HG03175 (cell line): Measurements from ENCODE around the gene LY9.
"Not testable (repeated sequence)": the region's sequence is repeated elsewhere in the genome, so short reads cannot be mapped to it uniquely, and the experiment has no call there.

ENCODE experiments used
- ATAC-seq: cut with Tn5 transposase; IDR thresholded peaks from one replicate; pipeline ENCODE4 v1.9.1; 2021; ENCODE audit warnings: mild to moderate bottlenecking, moderate library complexity; ENCODE audit not compliant: unreplicated experiment

LY9 gene

DNA sequence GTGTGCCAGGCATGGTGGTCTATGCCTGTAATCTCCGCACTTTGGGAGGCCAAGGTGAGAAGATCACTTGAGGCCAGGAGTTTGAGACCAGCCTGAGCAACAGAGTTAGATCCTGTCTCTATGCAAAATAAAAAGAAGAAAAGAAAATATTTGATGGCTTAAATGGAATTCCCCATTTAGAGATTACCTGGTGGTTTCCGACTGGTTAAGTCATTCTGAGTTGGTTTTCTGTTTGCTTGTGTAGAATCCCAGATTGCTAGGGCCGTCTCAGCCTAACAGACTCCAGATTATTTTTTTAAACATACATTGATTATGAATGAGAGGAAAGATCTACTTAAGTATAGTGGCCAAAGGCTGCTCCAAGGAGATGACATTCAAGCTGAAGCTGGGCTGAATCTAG lies 22.9 kb upstream of the LY9 start:
- no peak for ATAC-seq

DNA sequence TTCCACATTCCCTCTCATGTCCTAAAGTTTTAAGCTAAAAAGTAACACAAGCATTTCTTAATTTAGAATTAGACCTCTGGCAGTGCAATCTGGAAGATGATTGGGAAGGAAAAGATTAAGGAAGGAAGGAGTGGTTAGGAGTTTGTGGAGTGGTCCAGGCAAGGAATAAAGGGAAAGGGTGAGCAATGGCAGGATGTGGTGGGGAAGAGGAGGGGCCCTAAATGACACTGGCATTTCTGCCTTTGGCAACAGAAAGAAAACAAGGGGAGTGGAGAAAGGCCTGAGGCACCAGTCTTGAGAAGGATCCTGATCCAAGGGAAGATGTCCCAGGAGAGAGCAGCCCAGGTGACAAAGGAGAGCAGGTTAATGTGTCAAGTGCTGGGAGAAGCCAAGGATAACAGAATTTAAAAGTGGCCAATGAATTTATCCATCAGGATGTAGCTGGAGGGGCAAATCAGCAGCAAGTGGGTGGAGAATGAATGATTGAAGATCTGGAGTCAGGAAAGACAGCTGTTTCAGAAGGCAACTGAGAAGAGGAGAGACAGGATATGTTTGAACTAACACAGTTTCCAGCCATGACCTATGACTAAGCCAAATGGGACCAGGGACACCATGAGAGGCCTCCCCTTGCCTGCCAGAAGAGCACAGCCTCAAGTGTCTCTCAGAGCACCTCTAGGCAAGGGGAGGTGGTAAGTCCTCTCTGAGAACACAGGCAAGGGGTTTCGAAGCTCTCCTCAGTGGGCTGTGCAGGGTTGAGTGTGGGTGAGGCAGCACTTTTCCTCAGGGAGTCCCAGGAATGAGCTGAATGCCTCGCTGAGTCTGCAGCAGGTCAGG lies 20.9 kb upstream of the LY9 start:
- no peak for ATAC-seq

DNA sequence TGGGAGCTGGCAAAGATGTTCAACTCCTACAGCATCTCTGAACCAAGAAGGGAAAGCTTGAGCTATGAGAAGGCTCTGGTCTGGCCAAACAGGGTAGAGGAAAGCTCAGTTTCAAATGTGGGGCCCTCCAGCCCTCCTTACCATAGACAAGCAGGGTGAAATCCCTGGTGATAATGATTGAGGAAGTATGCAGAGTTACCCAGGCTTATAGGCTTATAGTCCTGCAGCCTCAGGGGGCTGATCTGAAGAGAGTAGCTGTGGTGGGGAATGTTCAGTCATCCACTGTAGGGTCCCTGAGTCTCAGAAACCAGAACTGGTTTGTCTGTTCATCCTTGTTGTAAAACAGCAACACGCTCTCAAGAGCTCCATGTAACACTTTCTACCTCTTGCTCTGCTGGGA lies 19.8 kb upstream of the LY9 start:
- ATAC-seq: no peak

DNA sequence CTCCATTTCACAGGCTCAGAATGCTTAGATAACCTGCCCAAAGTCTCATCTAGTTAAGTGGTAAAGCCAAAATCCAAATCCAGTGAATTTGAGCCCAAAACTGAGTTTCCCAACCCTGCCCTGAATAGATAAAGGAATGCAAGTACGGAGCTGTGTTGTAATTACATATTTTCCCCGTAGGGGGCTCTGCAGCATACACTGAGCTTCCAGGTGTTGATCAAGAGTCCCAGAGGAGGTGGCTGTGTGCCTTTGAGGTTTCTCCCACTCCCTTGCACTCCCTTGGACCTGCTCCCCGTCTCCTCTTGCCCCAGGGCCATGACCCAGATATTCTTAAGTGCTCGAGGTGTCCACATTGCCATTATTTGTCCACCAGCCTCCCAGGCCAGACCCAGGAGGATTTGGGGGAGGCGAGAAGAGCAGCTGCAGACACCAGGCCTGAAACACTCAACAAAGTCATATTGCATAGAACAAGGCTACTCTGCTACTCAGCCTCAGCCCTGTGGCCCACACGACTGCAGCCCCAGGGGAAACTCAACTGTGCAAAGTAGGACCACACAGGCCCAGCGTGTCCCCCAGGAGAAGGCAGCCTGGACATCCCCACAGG lies 18.4 kb upstream of the LY9 start:
- ATAC-seq: no peak

DNA sequence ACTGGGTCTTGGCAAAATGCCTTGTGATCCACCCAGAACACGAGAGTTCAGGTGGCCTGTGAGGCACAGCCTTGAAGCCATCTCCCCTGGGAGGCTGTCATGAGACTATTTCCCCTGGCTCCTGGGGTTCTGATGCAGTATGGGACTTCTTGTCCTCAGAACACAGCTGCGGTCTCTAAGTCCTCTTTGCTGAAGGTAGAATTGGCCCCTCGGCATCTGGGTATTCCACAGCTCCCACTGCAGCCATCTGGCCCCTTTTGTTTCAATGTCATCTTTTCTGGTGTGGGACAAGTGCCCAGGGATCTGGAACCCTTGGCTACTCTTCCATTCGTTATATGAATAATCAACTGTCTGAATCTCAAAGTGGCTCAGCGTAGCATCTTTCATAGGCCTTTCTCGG lies 17.0 kb upstream of the LY9 start:
- no peak for ATAC-seq

DNA sequence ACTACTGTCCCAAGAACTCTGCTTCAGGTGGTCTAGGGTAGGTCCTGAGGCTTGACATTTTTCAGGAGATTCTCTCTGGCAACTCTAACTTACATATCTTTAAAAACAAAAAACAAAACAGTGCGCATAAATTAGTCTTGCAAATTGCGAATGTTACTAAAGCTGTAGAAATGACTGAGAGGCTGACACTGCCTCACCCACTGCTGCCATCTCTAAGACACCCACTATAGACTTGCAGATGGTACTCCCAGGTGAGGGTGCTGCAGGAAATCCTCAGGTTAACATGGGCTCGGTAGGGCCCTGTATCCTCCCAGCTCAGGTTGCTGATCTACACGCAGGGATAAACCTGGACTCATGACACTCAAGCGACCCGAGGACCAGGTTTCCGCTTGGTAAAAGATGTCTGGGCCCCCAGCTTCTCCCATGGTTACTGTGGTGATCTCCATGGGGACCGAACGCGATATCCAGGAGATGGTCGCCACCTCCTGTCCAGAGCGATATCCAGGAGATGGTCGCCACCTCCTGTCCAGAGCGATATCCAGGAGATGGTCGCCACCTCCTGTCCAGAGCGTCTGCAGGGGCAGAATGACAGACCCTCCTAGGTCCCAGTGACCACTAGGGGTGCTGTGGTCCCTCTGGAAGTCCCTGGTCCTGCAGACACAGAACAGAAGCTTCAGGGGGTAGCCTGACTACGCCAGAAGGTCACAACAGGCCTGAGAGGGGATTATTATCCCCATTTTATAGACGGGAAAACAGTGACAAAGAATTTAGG lies 16.2 kb upstream of the LY9 start:
- no peak for ATAC-seq

DNA sequence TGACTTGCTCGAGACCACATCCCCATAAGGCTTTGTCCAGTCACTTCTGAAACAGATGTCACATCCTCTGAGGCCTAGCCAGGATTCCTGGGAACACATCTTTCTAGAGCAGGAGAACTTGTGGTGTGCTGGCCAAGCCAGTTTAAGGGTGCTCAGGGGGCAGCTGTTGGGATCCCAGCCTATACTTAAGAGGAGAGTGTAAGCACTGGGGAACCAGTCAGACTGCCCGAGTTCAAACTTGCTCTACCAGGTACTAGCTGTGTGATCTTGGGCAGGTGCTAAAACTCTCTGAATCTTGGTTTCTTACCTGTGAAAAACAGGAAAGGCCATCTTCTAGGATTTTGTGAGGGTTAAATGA lies 15.6 kb upstream of the LY9 start:
- no peak for ATAC-seq

DNA sequence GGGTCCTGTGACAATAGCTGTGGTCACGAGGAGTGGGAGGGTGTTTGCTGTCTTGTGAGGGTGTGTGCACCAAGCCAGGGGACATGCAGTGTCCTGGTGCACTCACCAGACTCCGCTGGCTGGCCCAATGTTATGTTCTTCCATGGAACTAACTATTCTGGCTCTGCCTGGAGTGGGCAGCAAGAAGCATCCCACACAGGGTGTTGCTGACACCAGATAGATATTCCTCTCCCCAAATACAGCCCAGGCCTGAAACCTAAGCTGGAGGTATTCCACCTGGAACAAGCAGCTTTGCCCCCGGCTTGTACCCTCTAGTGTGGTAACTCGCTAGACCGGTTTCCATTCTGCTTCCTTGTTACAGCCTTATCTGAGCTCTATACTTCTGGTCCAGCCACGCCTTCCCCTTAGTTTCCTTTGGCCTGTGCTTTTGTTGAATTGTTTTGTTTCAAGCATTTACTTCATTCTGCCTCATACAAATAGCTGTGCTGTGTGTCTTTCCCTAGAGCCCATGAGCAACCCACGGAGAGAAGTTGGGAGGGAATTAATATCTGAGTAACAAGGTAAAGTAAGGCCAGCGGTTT lies 14.7 kb upstream of the LY9 start:
- no peak for ATAC-seq

DNA sequence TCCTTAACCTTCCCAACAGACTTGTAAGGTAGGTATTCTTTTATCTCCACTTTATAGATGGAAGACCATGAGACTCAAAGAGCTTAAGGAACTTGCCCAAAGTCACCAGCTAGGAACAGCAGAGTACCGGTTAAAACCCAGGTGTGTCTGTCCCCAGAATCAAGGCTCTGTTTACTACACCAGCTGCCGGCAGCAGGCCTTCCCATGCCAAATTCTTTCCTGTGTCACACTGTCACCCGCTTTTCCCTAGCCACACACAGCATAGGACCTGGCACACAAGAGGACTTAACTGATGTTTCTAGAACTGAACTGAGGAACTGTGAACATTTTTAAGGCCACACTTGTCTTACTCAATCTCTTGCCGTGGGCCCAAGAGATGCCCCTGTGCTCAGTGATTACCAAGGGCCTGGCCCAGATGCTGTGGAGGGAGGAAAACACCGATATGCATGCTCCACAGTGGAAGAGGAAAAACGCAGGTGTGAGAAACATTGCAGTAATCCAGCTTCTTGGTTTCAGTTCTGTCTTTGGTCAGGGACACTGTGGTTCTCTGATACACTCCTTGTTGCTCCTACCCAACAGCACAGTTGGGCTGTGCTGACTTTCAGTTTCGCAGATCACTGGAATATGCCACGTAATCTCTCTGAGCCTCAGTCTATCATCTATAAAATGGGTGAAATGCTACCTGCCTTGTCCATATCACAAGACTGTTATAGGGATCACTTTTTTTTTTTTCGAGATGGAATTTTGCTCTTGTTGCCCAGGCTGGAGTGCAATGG lies 13.9 kb upstream of the LY9 start:
- ATAC-seq: peak; percentile 87

DNA sequence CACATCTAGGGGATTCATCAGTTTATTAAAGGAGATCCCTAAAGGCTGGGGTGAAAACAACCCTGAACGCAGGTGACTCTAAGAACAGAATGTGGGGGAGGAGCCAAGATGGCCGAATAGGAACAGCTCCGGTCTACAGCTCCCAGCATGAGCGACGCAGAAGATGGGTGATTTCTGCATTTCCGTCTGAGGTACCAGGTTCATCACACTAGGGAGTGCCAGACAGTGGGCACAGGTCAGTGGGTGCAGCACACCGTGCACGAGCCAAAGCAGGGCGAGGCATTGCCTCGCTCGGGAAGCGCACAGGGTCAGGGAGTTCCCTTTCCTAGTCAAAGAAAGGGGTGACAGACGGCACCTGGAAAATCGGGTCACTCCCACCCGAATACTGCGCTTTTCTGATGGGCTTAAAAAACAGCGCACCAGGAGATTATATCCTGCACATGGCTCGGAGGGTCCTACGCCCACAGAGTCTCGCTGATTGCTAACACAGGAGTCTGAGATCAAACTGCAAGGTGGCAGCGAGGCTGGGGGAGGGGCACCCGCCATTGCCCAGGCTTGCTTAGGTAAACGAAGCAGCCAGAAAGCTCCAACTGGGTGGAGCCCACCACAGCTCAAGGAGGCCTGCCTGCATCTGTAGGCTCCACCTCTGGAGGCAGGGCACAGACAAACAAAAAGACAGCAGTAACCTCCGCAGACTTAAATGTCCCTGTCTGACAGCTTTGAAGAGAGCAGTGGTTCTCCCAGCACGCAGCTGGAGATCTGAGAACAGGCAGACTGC lies 12.8 kb upstream of the LY9 start:
- ATAC-seq: not testable (repeated sequence)

DNA sequence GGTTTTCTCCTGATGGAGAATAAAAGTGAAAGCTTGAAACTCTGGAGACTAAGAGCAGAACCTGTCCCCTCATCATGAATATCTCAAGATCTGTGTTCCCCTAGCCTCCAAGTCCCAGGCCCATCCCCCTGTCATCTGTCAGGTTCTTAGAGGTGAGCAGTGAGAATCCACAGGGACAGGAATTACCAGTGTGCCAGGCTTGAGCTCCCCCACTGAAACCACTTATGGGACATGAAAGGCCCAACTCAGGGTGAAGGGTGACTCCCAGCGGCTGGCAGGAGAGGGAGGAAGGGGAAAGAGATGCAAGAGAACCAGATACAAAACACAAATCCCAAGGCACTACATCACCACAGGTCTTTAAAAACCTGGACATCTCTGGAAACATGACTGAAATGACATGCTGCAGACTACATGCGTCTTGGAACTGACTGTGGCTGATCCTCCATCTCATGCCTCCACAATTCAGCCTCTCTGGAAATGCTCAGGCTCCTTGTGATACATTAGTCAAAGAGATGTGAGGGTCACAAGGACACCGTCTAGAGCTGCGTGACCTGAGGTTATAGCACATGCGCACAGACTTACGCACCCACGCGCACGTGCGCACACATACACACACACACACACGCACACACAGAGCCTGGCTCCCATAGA lies 6.8 kb upstream of the LY9 start:
- ATAC-seq: peak; percentile 17

DNA sequence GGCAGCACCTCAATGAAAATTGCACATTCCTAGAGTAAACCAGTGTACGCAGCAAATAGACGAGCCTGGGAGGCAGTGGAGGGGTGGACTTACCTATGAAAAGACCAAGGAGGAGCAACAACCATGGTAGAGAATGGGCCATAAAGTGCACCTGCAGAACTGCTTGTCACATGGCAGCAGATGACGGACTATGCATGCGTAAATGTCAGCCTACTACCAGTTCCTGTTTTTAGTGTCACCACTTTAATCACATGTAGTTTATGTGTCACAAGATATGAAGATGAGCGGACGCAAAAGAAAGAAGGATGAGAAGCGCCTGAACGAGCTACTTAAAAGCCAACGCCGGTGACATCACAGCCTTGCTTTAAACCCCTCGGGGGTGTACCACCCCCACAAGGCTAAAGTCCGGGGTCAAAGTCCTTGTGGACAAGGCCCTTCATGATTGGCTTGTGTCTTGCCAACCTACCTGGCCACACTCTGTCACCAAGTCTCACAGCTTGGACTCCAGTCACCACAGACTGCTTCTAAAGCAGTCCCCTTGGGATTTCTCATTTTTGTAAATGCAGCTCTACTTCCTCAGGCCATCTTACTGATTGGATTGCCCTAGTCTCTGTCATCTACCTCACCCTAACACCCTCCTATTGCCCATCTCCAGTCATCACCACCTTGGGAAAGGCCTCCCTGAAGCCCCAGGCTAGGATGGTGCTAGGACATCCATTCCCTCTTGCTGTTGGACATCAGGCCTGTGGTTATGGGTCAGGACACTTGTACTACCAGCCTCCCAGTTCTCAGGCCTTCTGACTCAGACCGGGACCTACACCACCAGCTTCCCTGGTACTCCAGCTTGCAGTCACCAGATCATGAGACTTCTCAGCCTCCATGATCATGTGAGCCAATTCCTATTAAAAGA lies 6.0 kb upstream of the LY9 start:
- peak; percentile 89 for ATAC-seq

DNA sequence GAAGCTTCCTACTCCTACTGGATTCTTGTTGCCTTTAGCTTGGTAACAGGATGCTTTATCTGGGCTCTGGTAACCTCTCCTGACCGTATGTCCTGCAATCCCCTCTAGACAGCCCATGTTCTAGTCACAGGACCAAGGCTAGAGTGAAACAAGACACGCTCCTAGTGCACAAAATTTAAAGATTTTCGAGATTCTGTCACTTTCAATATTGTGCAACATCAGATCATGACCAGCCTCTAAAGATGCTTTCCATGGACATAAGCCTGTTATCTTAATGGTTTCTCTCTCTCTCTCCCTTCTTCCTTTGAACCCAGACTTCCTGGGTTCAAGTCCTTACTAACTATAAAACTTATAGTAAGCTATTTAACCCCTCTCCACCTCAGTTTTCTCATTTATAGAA lies 1.6 kb upstream of the LY9 start:
- ATAC-seq: no peak

DNA sequence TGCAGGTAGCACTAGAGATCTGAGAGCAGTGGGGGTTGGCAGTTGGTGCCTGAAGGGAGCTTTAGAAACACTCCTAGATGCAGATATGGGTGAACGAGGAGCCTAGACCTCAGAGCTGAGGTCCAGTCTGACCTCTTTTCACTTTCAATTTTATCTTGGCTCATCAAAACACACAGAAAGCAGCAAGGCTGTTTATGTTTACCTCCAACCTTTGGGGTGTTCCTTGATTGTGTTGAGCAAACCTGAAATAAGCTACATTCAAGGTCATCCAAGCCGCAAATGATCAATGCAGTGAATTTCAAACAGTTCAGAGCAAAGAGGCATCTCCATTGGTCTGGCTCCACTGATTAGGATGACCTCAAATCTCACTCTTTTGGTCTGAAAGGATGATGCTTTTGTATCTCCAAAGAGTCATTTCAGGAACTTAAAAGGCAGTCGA lies 1.3 kb downstream of the LY9 start:
- ATAC-seq: no peak

DNA sequence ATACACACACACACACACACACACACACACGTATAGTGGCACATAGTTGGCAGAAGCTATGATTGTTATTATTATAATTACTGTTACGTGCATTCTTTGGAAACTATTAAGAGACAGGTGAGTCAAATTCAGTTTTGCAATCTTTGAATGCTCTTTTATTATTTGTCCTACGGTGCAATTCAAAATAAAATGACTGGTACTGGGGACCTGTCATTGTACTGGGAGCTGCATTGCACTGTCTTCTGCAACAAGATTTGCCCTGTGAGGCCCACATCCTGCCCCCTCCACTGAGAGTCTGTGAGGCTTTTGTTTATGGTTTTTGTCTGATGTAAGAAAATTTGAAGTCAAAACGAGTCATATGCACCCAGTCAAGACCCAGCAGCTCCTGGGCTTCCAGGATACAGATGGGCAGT lies 1.9 kb downstream of the LY9 start:
- ATAC-seq: no peak

DNA sequence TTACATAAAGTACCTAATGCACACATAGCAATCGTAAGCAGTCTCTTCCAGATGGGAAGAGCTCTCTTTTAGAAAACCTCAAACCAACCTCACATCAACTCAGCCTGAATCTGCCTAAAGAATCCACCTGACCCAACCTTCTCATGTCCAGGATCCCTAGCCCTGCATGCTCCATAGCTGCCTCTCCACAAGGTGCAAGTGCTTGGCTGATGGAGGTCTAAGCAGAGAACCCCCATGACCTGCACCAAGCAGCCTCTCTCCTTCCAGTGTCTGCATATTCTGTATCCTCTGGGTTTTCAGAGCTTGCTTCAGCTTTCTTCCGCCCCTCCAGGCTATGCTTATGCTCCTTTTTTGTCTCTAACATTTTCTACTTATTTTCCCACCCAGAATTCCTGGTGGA lies 2.5 kb downstream of the LY9 start:
- no peak for ATAC-seq

DNA sequence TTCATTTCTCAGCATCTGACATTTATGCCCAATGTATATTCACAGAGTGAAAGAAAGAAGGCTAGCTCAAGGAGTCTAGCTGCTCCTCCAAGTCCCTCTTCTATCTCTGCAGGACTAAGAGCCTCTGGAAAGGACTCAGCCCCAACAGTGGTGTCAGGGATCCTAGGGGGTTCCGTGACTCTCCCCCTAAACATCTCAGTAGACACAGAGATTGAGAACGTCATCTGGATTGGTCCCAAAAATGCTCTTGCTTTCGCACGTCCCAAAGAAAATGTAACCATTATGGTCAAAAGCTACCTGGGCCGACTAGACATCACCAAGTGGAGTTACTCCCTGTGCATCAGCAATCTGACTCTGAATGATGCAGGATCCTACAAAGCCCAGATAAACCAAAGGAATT lies 3.7 kb downstream of the LY9 start:
- ATAC-seq: no peak

DNA sequence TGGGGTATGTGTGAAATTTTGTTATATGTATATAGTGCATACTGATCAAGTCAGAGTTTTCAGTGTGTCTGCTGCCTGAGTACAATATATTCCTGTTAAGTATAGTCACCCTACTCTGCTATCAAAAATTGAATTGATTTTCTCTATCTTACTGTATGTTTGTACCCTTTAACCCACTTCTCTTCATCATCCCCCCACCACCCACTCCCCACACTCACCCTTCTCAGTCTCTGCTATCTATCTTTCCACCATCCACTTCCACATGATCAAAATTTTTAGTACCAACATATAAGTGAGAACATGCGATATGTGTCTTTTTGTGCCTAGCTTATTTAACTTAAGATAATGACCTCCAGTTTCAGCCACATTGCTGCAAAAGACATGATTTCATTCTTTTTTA lies 4.2 kb downstream of the LY9 start:
- ATAC-seq: no peak
